SK-N-SH treated with all-trans-retinoic acid at 6 μM for 48 hours (cell line): ENCODE data around the gene DMD.

Experiments
- ATAC-seq: fragments of 200-7000 bp; cut with Tn5 transposase; 3 replicates; pipeline ENCODE4 v1.9.1; 2020; ENCODE audit warnings: mild to moderate bottlenecking, moderate library complexity
- ARNTL ChIP-seq: fragments of 450-650 bp; formaldehyde crosslinking; IDR thresholded peaks from 2 replicates; pipeline ENCODE4 v1.5.0; 2020; ENCODE audit warnings: low read depth, mild to moderate bottlenecking, moderate library complexity, borderline replicate concordance
- BACH2 ChIP-seq: fragments of 250-450 bp; sonication (Bioruptor Pico); IDR thresholded peaks from 2 replicates; pipeline ENCODE4 v1.9.0; 2021; ENCODE audit warnings: mild to moderate bottlenecking, borderline replicate concordance
- ESRRG ChIP-seq: fragments of 250-450 bp; sonication (Bioruptor Pico); IDR thresholded peaks from 2 replicates; pipeline ENCODE4 v1.6.1; 2021; ENCODE audit warnings: mild to moderate bottlenecking
- GLIS3 ChIP-seq: fragments of 250-450 bp; sonication (Bioruptor Pico); IDR thresholded peaks from 2 replicates; pipeline ENCODE4 v1.5.0; 2020; ENCODE audit warnings: mild to moderate bottlenecking, moderate library complexity
- ISL1 ChIP-seq: fragments of 250-450 bp; sonication (Bioruptor Pico); IDR thresholded peaks from 2 replicates; pipeline ENCODE4 v2.1.2; 2022; ENCODE audit warnings: mild to moderate bottlenecking, moderate library complexity
- OSR1 ChIP-seq: fragments of 250-450 bp; sonication (Bioruptor Pico); IDR thresholded peaks from 2 replicates; pipeline ENCODE4 v1.8.0; 2022; ENCODE audit warnings: moderate library complexity, mild to moderate bottlenecking, inconsistent platforms
- POU6F1 ChIP-seq: fragments of 250-450 bp; sonication (Bioruptor Pico); IDR thresholded peaks from 2 replicates; pipeline ENCODE4 v1.8.0; 2021; ENCODE audit warnings: low read depth, mild to moderate bottlenecking, moderate library complexity, borderline replicate concordance
- PPARA ChIP-seq: fragments of 250-450 bp; sonication (Bioruptor Pico); IDR thresholded peaks from 2 replicates; pipeline ENCODE4 v1.5.0; 2020; ENCODE audit warnings: mild to moderate bottlenecking, borderline replicate concordance
- RARB ChIP-seq: fragments of 250-450 bp; sonication (Bioruptor Pico); IDR thresholded peaks from 2 replicates; pipeline ENCODE4 v1.8.0; 2021; ENCODE audit warnings: mild to moderate bottlenecking, moderate library complexity
- TCF4 ChIP-seq: fragments of 250-450 bp; sonication (Bioruptor Pico); IDR thresholded peaks from 2 replicates; pipeline ENCODE4 v1.8.0; 2021; ENCODE audit warnings: mild to moderate bottlenecking, moderate library complexity, borderline replicate concordance
- TOX ChIP-seq: fragments of 250-450 bp; sonication (Bioruptor Pico); IDR thresholded peaks from 2 replicates; pipeline ENCODE4 v1.8.0; 2021; ENCODE audit warnings: mild to moderate bottlenecking, moderate library complexity, borderline replicate concordance
- ZC3H10 ChIP-seq: fragments of 250-450 bp; sonication (Bioruptor Pico); IDR thresholded peaks from 2 replicates; pipeline ENCODE4 v1.5.1; 2021; ENCODE audit warnings: mild to moderate bottlenecking, moderate library complexity
- ZFP3 ChIP-seq: fragments of 250-450 bp; sonication (Bioruptor Pico); IDR thresholded peaks from 2 replicates; pipeline ENCODE4 v1.5.0; 2020; ENCODE audit warnings: mild to moderate bottlenecking, moderate library complexity
- ZFP30 ChIP-seq: fragments of 450-650 bp; formaldehyde crosslinking; IDR thresholded peaks from 2 replicates; pipeline ENCODE4 v1.5.0; 2022; ENCODE audit warnings: mild to moderate bottlenecking, moderate library complexity
- ZNF565 ChIP-seq: fragments of 450-650 bp; formaldehyde crosslinking; conservative IDR thresholded peaks from 2 replicates; pipeline ENCODE4 v1.5.0; 2020; ENCODE audit warnings: low read depth, mild to moderate bottlenecking, moderate library complexity
- ZNF70 ChIP-seq: fragments of 450-650 bp; formaldehyde crosslinking; IDR thresholded peaks from 2 replicates; pipeline ENCODE4 v1.5.0; 2020; ENCODE audit warnings: mild to moderate bottlenecking, moderate library complexity
- ZNF8 ChIP-seq: fragments of 450-650 bp; formaldehyde crosslinking; IDR thresholded peaks from 2 replicates; pipeline ENCODE4 v1.5.0; 2020; ENCODE audit warnings: mild to moderate bottlenecking, moderate library complexity
- TF ChIP-seq, protein P1 (sequence below): fragments of 250-450 bp; sonication (Bioruptor Pico); IDR thresholded peaks from 2 replicates; pipeline ENCODE4 v1.5.1; 2020; ENCODE audit warnings: low read depth, mild to moderate bottlenecking, moderate library complexity
- TF ChIP-seq, protein P2 (sequence below): fragments of 250-450 bp; sonication (Bioruptor Pico); IDR thresholded peaks from 2 replicates; pipeline ENCODE4 v1.5.0; 2020; ENCODE audit warnings: mild to moderate bottlenecking, moderate library complexity
- TF ChIP-seq, protein P3 (sequence below): fragments of 250-450 bp; sonication (Bioruptor Pico); IDR thresholded peaks from 2 replicates; pipeline ENCODE4 v1.5.1; 2021; ENCODE audit warnings: mild to moderate bottlenecking, moderate library complexity

The DMD gene

DNA sequence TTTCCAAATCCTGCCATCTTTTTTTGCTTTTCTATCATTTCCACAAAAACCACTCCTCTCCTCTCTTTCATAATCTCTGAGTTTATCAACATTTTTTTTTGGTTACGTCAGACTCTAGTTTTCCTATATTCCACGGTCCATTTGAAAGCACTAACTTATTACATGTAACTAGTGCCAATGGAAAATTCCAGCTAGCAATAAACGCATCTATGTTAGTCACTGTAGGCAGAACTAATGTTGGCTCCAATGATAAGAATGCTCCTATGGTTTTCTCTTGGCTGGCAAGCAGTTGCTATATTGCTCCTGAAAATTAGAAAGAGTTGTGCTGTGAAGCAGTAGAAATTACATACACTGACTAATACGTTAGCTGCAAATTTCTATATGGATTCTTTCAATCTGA is 1504.9 kb downstream of the DMD start:
- TF ChIP-seq PPARA (CRISPR knock-in tag) (no peak), ZC3H10 (CRISPR knock-in tag) (no peak), TCF4 (no peak), ZNF70 (CRISPR knock-in tag) (no peak), ARNTL (CRISPR knock-in tag) (no peak), GLIS3 (no peak), ZFP30 (CRISPR knock-in tag) (no peak), ISL1 (no peak), ZNF565 (no peak), ESRRG (no peak), POU6F1 (CRISPR knock-in tag) (no peak), BACH2 (CRISPR knock-in tag) (no peak), RARB (CRISPR knock-in tag) (no peak), ZNF8 (CRISPR knock-in tag) (no peak), OSR1 (no peak)
- TF ChIP-seq, protein P1, sequence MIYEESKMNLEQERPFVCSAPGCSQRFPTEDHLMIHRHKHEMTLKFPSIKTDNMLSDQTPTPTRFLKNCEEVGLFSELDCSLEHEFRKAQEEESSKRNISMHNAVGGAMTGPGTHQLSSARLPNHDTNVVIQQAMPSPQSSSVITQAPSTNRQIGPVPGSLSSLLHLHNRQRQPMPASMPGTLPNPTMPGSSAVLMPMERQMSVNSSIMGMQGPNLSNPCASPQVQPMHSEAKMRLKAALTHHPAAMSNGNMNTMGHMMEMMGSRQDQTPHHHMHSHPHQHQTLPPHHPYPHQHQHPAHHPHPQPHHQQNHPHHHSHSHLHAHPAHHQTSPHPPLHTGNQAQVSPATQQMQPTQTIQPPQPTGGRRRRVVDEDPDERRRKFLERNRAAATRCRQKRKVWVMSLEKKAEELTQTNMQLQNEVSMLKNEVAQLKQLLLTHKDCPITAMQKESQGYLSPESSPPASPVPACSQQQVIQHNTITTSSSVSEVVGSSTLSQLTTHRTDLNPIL (CRISPR knock-in tag) = no peak
- TF ChIP-seq, protein P2, sequence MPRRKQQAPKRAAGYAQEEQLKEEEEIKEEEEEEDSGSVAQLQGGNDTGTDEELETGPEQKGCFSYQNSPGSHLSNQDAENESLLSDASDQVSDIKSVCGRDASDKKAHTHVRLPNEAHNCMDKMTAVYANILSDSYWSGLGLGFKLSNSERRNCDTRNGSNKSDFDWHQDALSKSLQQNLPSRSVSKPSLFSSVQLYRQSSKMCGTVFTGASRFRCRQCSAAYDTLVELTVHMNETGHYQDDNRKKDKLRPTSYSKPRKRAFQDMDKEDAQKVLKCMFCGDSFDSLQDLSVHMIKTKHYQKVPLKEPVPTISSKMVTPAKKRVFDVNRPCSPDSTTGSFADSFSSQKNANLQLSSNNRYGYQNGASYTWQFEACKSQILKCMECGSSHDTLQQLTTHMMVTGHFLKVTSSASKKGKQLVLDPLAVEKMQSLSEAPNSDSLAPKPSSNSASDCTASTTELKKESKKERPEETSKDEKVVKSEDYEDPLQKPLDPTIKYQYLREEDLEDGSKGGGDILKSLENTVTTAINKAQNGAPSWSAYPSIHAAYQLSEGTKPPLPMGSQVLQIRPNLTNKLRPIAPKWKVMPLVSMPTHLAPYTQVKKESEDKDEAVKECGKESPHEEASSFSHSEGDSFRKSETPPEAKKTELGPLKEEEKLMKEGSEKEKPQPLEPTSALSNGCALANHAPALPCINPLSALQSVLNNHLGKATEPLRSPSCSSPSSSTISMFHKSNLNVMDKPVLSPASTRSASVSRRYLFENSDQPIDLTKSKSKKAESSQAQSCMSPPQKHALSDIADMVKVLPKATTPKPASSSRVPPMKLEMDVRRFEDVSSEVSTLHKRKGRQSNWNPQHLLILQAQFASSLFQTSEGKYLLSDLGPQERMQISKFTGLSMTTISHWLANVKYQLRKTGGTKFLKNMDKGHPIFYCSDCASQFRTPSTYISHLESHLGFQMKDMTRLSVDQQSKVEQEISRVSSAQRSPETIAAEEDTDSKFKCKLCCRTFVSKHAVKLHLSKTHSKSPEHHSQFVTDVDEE (CRISPR knock-in tag) = no peak
- TF ChIP-seq, protein P3, sequence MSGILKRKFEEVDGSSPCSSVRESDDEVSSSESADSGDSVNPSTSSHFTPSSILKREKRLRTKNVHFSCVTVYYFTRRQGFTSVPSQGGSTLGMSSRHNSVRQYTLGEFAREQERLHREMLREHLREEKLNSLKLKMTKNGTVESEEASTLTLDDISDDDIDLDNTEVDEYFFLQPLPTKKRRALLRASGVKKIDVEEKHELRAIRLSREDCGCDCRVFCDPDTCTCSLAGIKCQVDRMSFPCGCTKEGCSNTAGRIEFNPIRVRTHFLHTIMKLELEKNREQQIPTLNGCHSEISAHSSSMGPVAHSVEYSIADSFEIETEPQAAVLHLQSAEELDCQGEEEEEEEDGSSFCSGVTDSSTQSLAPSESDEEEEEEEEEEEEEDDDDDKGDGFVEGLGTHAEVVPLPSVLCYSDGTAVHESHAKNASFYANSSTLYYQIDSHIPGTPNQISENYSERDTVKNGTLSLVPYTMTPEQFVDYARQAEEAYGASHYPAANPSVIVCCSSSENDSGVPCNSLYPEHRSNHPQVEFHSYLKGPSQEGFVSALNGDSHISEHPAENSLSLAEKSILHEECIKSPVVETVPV = no peak
- no peak for ATAC-seq

DNA sequence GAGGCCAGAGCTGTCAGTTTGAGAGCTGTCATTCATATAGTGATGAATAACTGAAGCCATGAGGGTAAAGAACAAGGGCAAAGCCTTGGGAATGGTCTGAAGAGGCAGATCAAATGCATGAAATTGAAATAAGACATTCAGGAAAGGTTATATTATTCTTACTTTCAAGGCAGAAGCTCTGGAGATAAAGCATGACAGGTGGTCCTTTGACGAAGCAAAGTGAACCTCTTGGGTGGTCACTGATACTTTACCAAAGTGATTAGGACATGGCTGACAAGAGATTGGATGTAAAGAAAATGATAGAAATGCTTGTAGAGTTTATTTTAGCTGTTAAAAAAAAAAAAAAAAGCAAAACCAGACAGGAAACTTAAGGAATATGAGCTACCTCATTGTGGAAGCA is 1505.5 kb downstream of the DMD start:
- no peak for TF ChIP-seq TOX (CRISPR knock-in tag)
- no peak for TF ChIP-seq ZNF8 (CRISPR knock-in tag)
- TF ChIP-seq PPARA (CRISPR knock-in tag) = no peak
- no peak for TF ChIP-seq ZNF70 (CRISPR knock-in tag)
- no peak for TF ChIP-seq ZNF565
- TF ChIP-seq, protein P2 (CRISPR knock-in tag) = no peak
- TF ChIP-seq BACH2 (CRISPR knock-in tag) = no peak
- TF ChIP-seq ZFP3 (CRISPR knock-in tag) = no peak
- TF ChIP-seq, protein P1 (CRISPR knock-in tag) = no peak
- TF ChIP-seq, protein P3 = no peak
- TF ChIP-seq OSR1 = no peak
- no peak for TF ChIP-seq TCF4
- no peak for TF ChIP-seq RARB (CRISPR knock-in tag)
- no peak for TF ChIP-seq ESRRG
- TF ChIP-seq POU6F1 (CRISPR knock-in tag) = no peak
- ATAC-seq = no peak
